DMS153 (cell line): ENCODE measurements around the gene NANOGP8.

Experiments used
- DNase-seq: peaks from one replicate; lab custom pipeline; 2025; lab: John Stamatoyannopoulos, UW

Gene NANOGP8

DNA sequence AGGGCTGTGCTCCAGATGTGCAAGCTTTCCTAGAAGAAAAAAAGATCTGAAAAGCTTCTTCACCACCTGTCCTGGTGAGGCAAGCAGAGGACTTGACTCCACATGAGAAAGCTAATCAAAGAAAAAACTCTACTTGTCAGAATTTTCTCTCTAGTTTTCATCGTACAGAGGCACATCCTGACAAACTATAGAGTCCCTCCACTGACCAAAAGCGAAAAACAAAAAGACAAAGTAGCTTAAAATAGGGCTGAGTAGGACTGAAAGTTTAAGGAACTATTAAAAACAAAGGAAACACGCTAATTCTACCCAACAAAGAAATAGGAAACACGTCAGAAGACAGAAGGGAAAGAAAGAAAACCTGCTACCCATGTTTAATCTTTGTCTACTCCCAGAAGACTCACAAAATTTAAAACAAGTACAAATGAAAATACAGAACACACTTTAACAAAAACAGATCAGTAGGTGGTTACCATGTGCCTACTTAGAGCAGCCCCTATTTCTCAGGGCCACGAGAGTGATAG, 26.5 kb downstream of the NANOGP8 start:
- no peak for DNase-seq

DNA sequence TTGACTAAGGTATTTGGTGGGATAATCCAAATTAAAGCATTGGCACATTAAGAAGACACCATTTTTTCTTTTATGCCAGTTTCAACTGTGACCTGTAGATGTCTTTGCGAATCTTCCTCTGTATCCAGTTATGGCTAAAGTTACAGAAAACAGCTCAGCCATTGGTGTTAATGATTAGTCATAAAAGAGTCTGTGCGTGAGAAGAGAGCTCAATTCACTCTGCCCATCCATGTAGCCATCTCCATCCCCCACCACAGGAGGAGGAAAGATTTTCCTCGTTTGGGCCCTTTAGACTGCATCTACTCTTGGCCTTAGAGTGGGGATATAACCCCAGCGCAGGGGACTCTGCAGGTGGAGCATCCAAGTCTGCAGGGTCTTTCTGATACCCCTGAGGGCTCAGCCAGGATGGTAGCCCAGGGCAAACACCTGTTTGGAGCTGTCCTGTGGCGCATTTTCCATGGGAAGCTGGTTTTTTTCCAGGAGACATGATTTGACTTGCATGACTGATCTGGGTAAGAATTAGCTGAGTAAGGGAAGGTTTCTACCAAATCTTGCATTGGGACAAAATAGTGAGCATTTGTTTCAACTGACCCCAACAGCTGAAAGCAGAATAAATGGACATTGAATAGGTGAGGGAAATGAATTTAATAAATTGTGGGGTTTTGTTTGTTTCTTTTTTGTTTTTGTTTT, 29.5 kb downstream of the NANOGP8 start:
- DNase-seq: no peak

DNA sequence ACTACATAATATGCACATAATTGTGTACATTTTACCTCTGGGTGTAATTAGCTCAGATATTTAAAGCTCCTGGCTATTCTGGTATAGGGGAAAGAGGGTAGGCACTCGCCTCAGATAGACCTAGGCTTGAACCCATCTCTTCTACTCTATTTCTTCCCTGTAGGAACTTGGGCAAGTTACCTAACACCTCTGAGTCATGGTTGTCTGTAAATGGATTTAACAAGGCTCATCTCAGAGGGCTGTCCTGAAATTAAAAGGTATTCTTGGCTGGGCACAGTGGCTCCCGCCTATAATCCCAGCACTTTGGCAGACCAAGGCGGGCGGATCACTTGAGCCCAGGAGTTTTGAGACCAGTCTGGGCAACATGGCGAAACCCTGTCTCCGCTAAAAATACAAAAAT, 30.7 kb downstream of the NANOGP8 start:
- DNase-seq: no peak

DNA sequence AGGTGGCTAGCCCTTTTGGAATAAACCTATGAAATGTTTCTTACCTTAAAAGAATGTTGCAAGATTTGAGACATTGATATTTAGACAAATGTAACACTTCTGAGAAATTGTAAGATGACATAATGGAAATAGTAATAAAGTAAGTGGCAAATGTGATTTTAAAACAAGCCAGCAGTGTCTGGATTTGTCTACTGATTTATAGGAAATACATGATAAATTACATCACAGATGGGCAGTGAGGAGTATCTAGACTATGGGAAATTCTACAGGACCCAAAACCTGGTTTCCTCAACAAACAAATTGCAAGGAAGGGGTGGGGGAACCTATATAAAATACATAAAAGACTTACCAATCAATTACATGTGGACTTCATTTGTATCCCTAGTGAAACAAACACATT, 37.1 kb downstream of the NANOGP8 start:
- DNase-seq: no peak

DNA sequence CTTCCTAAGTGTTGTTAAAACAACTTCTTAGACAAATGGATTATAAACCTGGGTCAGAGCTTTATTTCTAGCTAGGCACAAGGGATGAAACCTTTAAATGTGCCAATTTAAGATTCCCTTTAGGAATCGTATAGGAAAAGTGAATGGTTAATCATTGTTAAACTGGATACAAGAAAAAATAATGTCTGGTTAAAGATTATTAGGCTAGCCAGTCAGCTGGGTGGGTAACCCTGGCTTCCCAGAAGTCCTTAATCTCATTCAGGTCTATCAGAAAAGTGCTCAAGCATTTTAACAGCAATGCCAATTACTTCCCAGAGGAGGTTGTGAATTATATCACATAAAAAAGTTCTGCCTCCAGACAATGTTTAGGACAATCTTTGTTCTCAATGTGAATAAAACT, 37.6 kb downstream of the NANOGP8 start:
- DNase-seq: no peak

DNA sequence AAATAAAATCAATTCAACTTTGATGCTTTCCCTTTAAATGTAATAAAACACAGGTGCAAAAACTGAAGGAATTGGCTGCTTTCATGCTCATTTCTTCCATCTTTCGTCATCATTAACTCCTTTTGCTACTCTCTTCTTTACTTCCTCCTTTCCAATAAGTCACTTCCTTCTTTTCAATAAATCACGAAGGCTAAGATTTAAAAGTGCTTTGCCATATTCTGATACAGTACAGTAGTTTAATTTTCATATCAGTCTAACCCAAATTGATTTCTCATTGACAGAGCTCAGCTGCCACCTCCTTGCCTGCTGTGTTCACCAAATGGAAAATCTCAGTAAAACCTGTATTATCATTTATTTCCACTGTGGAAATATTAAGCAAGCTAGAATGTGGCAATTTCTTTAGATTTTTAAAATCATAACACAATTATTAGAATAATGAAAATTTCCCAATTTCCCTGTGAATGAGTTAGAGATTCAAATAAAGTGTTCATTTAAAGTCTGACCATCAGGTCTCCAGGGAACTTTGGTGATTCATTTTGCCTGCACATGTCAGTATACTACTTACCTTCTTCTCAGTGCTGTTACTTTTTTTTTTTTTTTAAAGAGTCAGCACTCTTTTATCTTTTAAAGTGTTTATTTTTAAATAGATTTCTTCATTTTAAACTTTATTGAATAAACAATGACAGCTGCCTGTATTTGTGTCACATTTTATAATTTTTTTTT, 41.6 kb downstream of the NANOGP8 start:
- DNase-seq: no peak

DNA sequence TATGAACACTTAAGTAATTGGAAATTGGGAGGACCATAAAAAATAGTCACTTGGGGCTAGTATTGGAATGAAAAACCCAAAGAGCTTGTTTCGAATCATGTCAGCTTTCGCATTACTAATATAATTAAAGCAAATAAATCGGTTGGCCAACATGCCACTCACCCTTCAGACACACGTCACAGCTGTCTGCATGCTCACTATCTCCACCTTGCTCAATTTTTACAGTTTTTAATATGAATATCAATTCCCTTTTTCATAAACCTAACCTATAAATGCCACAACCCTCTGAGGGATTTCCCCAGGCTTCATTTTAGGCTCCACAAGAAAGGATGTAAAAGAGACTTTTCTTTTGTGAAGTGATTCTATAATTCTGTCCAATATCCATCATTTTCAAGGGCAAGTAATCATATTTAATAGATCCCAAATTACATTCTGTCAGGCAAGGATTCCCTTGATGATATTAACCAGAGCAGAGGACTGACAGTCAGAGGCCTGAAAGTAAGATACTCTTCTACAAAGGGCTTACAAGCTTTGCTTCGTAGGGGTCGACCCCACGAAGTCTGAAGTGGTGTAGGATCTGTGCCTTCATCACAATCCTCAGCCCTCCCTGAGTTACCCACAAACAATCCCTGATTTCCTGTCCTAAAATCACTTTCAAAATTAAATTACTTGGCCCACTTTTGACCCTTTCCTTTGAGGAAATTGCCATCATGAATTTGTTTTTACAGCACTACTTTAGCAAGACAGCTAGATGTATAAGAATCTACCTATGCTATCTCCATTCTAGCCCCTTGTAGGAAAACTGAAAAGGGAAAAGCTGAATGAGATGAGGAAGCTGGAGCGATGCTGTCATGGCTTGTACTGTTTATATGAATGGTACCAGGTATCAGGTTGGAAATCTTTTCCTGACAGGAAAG, 44.5 kb downstream of the NANOGP8 start:
- DNase-seq: no peak

DNA sequence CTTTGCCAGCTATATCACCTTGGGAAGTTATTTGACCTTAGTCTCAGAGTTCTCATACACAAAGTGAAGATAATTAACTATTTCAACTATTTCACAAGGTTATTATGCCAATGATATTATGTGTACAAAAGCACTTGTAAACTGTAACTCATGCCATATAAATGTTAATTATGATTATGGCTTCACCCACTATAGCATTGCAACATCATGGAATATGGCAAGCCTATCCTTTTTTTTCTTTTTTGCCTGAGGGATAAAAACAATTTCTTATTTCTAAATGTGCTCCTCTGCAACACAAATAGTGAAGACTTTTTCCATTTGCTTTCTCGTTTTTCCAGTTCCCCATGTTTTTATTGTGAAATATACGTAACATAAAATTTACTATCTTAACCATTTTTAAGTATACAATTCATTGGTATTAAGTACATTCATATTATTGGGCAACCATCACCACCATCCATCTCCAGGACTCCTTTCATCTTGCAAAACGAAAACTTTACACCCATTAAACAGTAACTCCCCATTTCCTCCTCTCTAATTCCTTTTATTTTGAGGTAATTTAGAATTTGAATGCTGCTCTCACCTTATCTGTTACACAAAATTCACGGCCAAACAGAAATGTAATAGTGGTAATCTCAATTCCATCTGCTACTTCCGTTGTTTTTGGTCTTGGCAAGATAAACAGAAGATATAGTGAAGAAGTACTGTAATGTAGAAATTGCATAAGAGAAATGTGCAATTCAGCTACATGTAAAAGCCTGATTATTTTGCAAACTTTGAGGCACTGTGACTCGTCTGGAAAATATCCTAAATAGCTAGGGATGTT, 46.3 kb downstream of the NANOGP8 start:
- no peak for DNase-seq
